Large intestine (tissue), 12 donors: ENCODE results near the gene C11orf65. TPM values are rescaled to one million over a fixed set of nuclear protein-coding genes. Genes with fewer than 3 reads are reported as not detected.

Experiments
- DNase-seq, 2 donors: peaks; one replicate each; pipeline versions ENCODE4 v3.0.0 to v3.0.0-alpha.2; 2013
- H3K27ac ChIP-seq: one replicate; pipeline ENCODE4 v1.5.1; 2013; ENCODE audit warnings: low read length
- H3K27me3 ChIP-seq: 2 replicates; pipeline ENCODE4 v1.6.1; 2013; ENCODE audit warnings: low read length; ENCODE audit not compliant: control insufficient read depth, insufficient read depth
- H3K36me3 ChIP-seq: 2 replicates; pipeline ENCODE4 v1.6.1; 2013; ENCODE audit warnings: low read length; ENCODE audit not compliant: control insufficient read depth, insufficient read depth
- H3K4me1 ChIP-seq: one replicate; pipeline ENCODE4 v1.6.1; 2013; ENCODE audit warnings: low read length; ENCODE audit not compliant: control insufficient read depth, insufficient read depth
- H3K4me3 ChIP-seq: one replicate; pipeline ENCODE4 v1.5.1; 2013; ENCODE audit warnings: low read length
- H3K9me3 ChIP-seq: one replicate; pipeline ENCODE4 v1.6.1; 2013; ENCODE audit warnings: mild to moderate bottlenecking, low read depth, low read length, moderate library complexity; ENCODE audit not compliant: control insufficient read depth
- WGBS: methylation state at CpG from one replicate; pipeline ENCODE4 v1.1.5; 2013; ENCODE audit warnings: low lambda C conversion rate; ENCODE audit not compliant: insufficient coverage; 5-methylcytosine and 5-hydroxymethylcytosine counted together
- long read RNA-seq, 11 donors: transcript quantifications; one replicate each; lab custom pipeline, GENCODE V29; 2026
- polyA plus RNA-seq: library from polyadenylated mRNA; unstranded; fragments of 120-200 nt; gene quantifications from one replicate; pipeline ENCODE4 v1.2.1, GENCODE V29; 2013

The C11orf65 gene, protein sequence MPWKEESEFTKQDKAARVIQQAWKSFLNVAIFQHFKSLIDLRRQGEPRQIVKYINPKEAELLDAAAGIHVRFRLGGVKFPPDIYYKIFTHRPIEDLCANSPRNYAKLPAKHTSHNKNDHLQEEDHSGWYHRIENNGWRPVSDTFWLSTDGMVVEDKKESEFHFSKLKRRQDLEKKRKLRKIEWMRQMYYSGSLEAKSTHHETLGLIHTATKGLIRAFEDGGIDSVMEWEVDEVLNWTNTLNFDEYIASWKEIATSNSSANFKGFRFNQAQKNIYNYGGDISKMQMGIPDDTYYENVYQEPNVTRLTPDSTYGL
- 1.1 TPM for polyA plus RNA-seq
- long read RNA-seq, donor 1 = 0 reads
- long read RNA-seq, donor 2 = 0 reads
- long read RNA-seq, donor 3 = 0 reads
- long read RNA-seq, donor 4 = 0 reads
- long read RNA-seq, donor 5, partial matches to known transcripts = 25 of 25 reads
- long read RNA-seq, donor 5, other reads (novel, unspliced or antisense) = 0 of 25 reads
- long read RNA-seq, donor 6 = 0 reads
- long read RNA-seq, donor 7 = 0 reads
- long read RNA-seq, donor 8 = 0 reads
- long read RNA-seq, donor 9, partial matches to known transcripts = 5 of 5 reads
- long read RNA-seq, donor 9, other reads (novel, unspliced or antisense) = 0 of 5 reads
- long read RNA-seq, donor 10 = 0 reads
- long read RNA-seq, donor 11 = 0 reads

DNA sequence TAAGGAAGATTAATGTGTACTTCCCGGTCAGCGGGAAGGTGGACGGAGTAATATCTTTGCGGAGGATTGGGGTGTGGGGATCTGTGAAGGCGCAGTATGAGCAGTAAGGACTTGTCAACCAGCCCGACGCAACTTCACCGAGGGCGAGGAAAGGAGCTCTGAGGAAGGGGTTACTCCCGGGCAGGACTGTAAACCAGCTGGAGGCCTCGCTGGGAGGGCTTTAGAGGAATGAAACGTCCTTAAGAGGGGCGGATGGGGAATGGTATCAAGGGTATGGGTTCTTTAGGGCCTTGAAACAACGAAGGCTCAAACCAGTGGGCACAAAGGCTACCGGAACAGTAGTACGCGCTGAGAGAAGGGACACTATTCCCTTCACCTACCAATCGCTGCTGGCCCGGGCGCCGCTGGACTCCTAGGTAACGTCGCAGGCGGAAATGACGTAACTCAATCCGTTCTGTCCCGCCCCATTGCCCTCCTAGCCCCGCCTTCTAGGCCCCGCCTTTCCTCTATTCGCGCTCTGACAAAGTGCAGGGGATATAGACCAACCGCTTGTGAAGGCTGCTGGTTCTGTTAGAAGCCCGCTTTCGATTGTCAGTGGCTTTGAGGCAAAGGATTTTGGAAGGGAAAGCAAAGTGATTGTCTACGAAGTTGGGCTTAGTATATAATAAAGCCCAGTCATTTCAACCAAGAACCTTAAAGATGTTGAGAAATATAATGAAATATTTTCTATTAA, at the start of gene C11orf65:
TSS of gene C11orf65 (minus strand) at position 439 of the 733 bp plus-strand sequence. CDS start 5,970 bp downstream, outside the sequence.
- Histone ChIP-seq H3K27ac (peak within 1 kb of the TSS; percentile 100), H3K27me3 (no peaks in the 10 kb centered on the region), H3K9me3 (no peaks in the 10 kb centered on the region), H3K4me1 (peaks cover 4% of the 10 kb centered on the region), H3K36me3 (no peaks in the 10 kb centered on the region), H3K4me3 (peak within 1 kb of the TSS; percentile 88)
- peak; percentile 97 to 98 for DNase-seq
- WGBS = no CpG with 5 or more reads among the region's 35 CpGs

DNA sequence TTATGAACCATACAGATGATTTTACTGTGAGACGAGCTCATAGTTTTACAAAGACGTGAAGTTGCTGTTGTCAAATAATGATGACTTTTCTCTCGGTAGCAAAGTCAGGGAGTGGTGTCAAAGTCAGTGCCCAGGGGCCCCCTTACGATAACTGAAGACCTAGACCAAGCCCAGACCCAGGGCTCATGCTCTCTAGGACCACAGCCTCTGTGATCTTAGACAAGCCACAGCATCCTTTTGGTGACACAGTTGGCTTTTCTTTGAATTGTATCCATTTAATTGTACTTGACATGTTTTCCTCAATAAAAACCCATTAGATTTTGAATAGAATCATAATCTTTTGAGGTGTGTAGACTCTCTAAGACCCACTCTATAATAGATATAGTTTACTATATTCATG, 48.8 kb upstream of the C11orf65 start:
- no CpG with 5 or more reads among the region's 4 CpGs for WGBS
- H3K36me3 ChIP-seq = no peaks in the 10 kb centered on the region
- H3K9me3 ChIP-seq = no peaks in the 10 kb centered on the region

DNA sequence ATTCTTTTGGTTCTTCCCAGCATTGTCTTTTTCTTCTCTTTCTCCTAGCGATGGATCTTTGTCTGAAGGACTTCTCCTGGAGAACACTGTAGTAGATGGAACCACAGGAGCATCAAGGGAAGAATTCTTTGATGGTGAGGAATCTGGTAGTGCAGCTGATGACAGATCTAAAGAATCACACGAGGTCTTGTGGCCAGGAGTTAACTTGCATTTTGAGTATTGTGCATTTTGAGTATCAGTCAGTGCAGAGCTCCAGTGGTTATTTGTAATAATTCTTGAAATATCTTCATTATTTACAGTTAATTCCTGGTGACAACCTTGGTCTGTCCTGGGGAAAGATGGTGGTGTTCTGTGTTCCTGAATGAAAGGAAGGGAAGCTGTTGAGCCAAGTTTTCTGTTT, 45.4 kb upstream of the C11orf65 start:
- Histone ChIP-seq H3K27ac (no peak overlapping the region), H3K4me3 (no peak overlapping the region), H3K9me3 (no peaks in the 10 kb centered on the region), H3K4me1 (no peaks in the 10 kb centered on the region), H3K27me3 (no peaks in the 10 kb centered on the region), H3K36me3 (no peaks in the 10 kb centered on the region)
- no peak for DNase-seq
- WGBS = no CpG with 5 or more reads among the region's 2 CpGs

More for the DNA sequence above, 48.8 kb upstream of the C11orf65 start:
- H3K4me3 ChIP-seq = no peak overlapping the region
- DNase-seq = no peak
- H3K27me3 ChIP-seq = no peaks in the 10 kb centered on the region
- no peaks in the 10 kb centered on the region for H3K4me1 ChIP-seq
- no peak overlapping the region for H3K27ac ChIP-seq

DNA sequence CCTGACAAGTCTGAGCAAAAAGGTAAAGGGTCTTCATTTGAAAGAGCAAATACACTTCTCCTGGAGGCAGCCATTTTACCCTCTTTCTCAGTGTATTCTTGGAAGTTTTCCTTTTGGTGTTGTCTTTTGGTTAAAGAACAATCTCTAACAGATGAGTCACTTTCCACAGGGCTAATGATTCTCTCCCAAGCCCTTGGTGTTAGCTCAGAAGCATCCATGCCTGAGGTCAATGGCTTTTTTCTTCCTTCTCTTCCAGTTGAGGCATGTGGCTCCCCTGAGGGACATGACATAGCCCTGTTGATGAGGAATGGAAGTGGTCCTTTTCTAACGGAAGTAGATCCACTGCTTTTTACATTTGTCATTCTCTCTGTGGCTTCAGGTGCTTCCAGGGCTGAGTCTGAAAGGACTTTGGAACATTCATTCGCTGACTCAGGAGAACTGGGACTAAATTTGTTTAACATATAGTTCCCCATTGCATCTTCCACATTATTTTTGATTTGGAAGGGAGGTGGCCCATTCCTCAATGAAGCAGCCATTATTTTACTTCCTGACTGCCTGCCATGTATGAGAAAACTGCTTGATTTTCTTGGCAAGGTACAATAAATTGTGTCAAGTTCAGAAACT, 44.6 kb upstream of the C11orf65 start:
- H3K27ac ChIP-seq = no peak overlapping the region
- DNase-seq = peak in 1 of 2 donors; percentile 14
- no peak overlapping the region for H3K4me3 ChIP-seq
- WGBS = 100% methylated on average over 1 of the region's 2 CpGs
- H3K36me3 ChIP-seq = no peaks in the 10 kb centered on the region
- no peaks in the 10 kb centered on the region for H3K9me3 ChIP-seq
- H3K4me1 ChIP-seq = no peaks in the 10 kb centered on the region
- no peaks in the 10 kb centered on the region for H3K27me3 ChIP-seq

DNA sequence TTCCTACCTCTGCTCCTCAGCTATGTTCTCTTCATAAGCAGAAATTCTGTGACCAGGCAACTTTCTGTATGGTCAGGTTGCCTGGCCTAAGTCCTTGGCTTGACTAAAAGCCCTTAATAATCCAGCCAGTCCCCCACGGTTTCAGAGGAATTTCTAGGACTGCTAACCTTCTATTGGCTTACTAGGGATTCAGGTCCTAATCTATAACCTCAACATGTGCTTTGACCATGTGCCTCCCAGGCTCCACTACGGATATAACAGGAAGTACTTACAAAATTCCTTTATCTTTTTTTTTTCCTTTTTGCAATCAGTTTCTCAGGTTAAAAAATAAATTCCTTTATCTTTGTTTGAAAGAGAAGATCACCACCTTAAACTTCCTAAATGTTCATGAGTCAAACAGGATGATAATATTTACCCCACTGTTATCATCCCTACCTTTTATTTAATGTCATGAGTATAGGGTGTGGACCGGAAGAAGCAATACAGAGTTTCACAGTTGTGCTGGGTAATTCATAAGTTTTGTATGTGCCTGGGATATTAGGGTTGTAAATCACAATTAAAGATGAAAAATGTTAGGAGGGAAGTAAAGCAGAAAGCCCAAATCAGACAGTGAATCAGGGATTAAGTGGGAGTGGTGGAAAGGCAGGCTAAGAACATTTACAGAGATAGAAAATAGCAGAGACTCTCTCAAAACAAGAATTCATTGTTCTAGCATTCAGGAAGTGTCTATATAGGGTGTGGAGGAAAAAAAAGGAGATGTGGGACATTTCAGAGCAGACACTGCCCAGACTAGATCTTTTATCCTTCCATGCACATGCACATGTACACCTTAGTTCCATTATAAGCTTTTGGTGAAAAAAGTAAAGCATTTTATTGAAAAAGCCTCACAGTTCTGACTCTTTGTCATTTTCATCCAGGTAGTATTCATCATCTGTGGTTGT, 41.6 kb upstream of the C11orf65 start:
- no peak overlapping the region for H3K27ac ChIP-seq
- WGBS = 0% methylated on average over 1 of the region's 3 CpGs
- no peaks in the 10 kb centered on the region for H3K4me1 ChIP-seq
- DNase-seq = peak in 1 of 2 donors; percentile 53
- no peak overlapping the region for H3K4me3 ChIP-seq
- no peaks in the 10 kb centered on the region for H3K27me3 ChIP-seq
- no peaks in the 10 kb centered on the region for H3K9me3 ChIP-seq
- no peaks in the 10 kb centered on the region for H3K36me3 ChIP-seq

DNA sequence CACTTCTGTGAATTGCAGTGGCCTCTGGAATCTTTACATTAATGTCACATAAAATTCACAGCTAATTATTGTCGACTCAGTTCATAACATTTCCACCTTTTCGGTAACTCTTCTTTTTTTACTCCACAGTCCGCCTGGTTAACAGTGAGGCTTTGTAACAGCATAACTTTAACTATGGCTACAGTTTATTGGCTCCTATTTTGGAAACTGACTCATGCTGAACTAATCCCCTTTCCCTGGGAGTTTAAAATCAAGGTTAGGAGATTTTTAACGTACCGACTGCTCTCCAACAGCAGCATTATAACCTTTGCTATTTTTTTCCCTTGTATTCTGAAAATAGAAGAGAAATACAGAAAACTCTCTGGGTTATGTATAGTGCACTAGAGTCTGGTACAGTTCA, 34.1 kb upstream of the C11orf65 start:
- no peaks in the 10 kb centered on the region for H3K4me1 ChIP-seq
- H3K27me3 ChIP-seq = peaks cover 3% of the 10 kb centered on the region
- DNase-seq = no peak
- H3K9me3 ChIP-seq = no peaks in the 10 kb centered on the region
- no CpG with 5 or more reads among the region's 5 CpGs for WGBS
- H3K36me3 ChIP-seq = no peaks in the 10 kb centered on the region
- no peak overlapping the region for H3K27ac ChIP-seq
- H3K4me3 ChIP-seq = no peak overlapping the region

DNA sequence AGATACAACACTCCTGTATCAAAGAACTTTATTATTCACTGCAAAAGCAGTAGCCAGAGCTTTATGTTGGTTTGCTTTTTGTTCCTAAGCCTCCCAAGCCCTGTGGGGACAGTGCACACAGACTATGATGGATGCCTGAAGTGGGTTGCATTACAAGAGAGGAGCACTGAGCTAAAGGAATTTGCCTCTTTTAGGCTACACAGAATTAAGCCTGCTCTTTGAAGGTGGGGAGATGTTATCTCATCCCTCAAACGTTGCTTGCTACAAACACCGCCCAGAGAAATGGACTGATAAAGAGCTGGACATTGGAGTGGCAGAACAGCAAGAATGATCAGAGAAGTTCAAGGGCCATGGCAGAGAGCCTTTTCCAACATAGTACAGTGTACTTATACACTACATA, 33.4 kb upstream of the C11orf65 start:
- H3K4me3 ChIP-seq = no peak overlapping the region
- H3K27me3 ChIP-seq = peaks cover 3% of the 10 kb centered on the region
- DNase-seq = no peak
- no peak overlapping the region for H3K27ac ChIP-seq
- H3K9me3 ChIP-seq = no peaks in the 10 kb centered on the region
- no peaks in the 10 kb centered on the region for H3K4me1 ChIP-seq
- no peaks in the 10 kb centered on the region for H3K36me3 ChIP-seq
- WGBS = no CpG with 5 or more reads among the region's 2 CpGs

DNA sequence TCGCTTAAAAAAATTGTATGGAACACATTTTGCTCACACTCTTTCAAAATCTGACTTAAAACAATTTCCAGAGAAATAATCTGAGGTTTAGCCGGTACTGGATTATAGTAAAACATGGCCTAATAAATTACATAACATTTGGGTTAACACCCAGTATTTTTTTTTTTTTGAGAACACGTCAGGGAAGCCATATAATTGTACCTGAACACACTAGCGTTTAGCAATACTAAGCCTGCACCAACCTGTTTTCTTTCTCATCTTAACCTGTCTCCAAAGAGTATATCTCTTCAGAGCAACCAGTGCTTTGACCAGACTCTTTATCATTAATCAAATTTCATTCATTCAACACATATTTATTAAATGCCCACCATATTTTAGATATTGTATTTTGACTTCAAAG, 32.8 kb upstream of the C11orf65 start:
- no peak for DNase-seq
- peaks cover 3% of the 10 kb centered on the region for H3K27me3 ChIP-seq
- WGBS = 94% methylated on average over 2 of the region's 4 CpGs
- H3K36me3 ChIP-seq = no peaks in the 10 kb centered on the region
- no peaks in the 10 kb centered on the region for H3K9me3 ChIP-seq
- no peaks in the 10 kb centered on the region for H3K4me1 ChIP-seq
- H3K4me3 ChIP-seq = no peak overlapping the region
- no peak overlapping the region for H3K27ac ChIP-seq

DNA sequence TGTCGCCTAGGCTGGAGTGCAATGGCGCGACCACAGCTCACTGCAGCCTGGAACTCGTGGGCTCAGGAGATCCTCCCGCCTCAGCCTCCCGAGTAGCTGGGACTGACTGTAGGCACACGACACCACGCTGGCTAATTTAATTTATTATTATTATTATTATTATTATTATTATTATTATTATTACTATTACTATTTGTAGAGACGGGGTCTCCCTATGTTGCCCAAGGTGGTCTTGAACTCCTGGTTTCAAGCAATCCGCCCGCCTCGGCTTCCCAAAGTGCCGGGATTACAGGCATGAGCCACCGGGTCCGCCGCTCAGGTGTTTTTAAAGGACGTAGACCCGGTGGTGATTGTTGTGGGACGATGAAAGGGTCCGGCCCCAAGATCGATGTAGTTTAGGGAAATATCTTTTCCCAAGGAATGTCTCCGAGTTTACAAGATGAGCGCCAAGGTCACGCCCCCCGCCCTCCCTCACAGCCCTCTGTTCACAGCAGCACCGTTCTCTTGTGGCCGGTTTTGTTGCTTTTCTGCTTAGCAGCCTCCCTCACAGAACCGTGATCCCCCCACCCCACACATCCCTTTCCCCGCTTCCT, 31.6 kb upstream of the C11orf65 start:
- Histone ChIP-seq H3K27me3 (peaks cover 3% of the 10 kb centered on the region), H3K27ac (peak overlapping the region; percentile 74), H3K4me3 (peak overlapping the region; percentile 62), H3K4me1 (no peaks in the 10 kb centered on the region), H3K36me3 (no peaks in the 10 kb centered on the region), H3K9me3 (no peaks in the 10 kb centered on the region)
- no peak for DNase-seq
- 87% methylated on average over 3 of the region's 29 CpGs for WGBS
